Lower leg skin (tissue), 3 donors: Measurements from ENCODE around the gene CADPS2.

ENCODE experiments used
- CTCF ChIP-seq, 3 donors: fragments of 450-650 bp; IDR thresholded peaks; one replicate each; pipeline ENCODE4 v1.5.1; 2016; ENCODE audit warnings: antibody characterized with exemption in 3 of 3, mild to moderate bottlenecking in 3 of 3, moderate library complexity in 2 of 3
- POLR2A ChIP-seq, 2 donors: fragments of 450-650 bp; IDR thresholded peaks; one replicate each; pipeline ENCODE4 v1.6.1; 2016 to 2017; ENCODE audit warnings: antibody characterized with exemption in 2 of 2, mild to moderate bottlenecking in 1 of 2, moderate library complexity in 1 of 2

- no peak for TF ChIP-seq CTCF (IDR thresholded peaks at IDR 0.05)
- TF ChIP-seq POLR2A (IDR thresholded peaks at IDR 0.05) = no peak
Observed at GRCh38 chr7:122329145-122329802, 557.0 kb downstream of the CADPS2 start.
